HG02970 (cell line): Measurements from ENCODE around the gene GARIN5A.
"Not testable (repeated sequence)": the region's sequence is repeated elsewhere in the genome, so short reads cannot be mapped to it uniquely, and the experiment has no call there.

Experiments used
- ATAC-seq: cut with Tn5 transposase; IDR thresholded peaks from one replicate; pipeline ENCODE4 v1.9.1; 2021; ENCODE audit warnings: mild to moderate bottlenecking, moderate library complexity, moderate number of reproducible peaks; ENCODE audit not compliant: unreplicated experiment, low FRiP score

The GARIN5A gene

GRCh38 chr19:50466706-50467039, 10.0 kb downstream of the GARIN5A start:
- ATAC-seq = no peak

- ATAC-seq = no peak
These were observed 10.5 kb downstream of the GARIN5A start for GRCh38 chr19:50465986-50466705.

- ATAC-seq = no peak
These were observed 11.6 kb downstream of the GARIN5A start for GRCh38 chr19:50465000-50465399.

GRCh38 chr19:50464348-50464747, 12.3 kb downstream of the GARIN5A start:
- no peak for ATAC-seq

- ATAC-seq = no peak
These were observed 13.7 kb downstream of the GARIN5A start for GRCh38 chr19:50462970-50463369.

- ATAC-seq = no peak
These were observed 15.4 kb downstream of the GARIN5A start for GRCh38 chr19:50461066-50461875.

GRCh38 chr19:50460161-50460765, 16.4 kb downstream of the GARIN5A start:
- ATAC-seq = peak; percentile 43

- ATAC-seq = no peak
These were observed 17.0 kb downstream of the GARIN5A start for GRCh38 chr19:50459638-50460037.

- ATAC-seq = no peak
These were observed 17.6 kb downstream of the GARIN5A start for GRCh38 chr19:50459067-50459456.

GRCh38 chr19:50458396-50459066, 18.1 kb downstream of the GARIN5A start:
- ATAC-seq = no peak

- no peak for ATAC-seq
These were observed 19.3 kb downstream of the GARIN5A start for GRCh38 chr19:50457300-50457699.

GRCh38 chr19:50455992-50456391, 20.7 kb downstream of the GARIN5A start:
- no peak for ATAC-seq

GRCh38 chr19:50453243-50453642, 23.4 kb downstream of the GARIN5A start:
- no peak for ATAC-seq

- no peak for ATAC-seq
These were observed 25.5 kb downstream of the GARIN5A start for GRCh38 chr19:50451223-50451534.

- no peak for ATAC-seq
These were observed 26.1 kb downstream of the GARIN5A start for GRCh38 chr19:50450369-50451222.

GRCh38 chr19:50449236-50449899, 27.3 kb downstream of the GARIN5A start:
- ATAC-seq = no peak

GRCh38 chr19:50447750-50448149, 28.9 kb downstream of the GARIN5A start:
- no peak for ATAC-seq

- no peak for ATAC-seq
These were observed 29.6 kb downstream of the GARIN5A start for GRCh38 chr19:50447053-50447452.

GRCh38 chr19:50444059-50444458, 32.6 kb downstream of the GARIN5A start:
- ATAC-seq = no peak

- ATAC-seq = not testable (repeated sequence)
These were observed 37.5 kb downstream of the GARIN5A start for GRCh38 chr19:50439130-50439529.
